GM23338 (cell line): ENCODE measurements around the gene ARRB1. TPM values are rescaled to one million over a fixed set of nuclear protein-coding genes. Genes with fewer than 3 reads are reported as not detected.

Source experiments
- ATAC-seq: fragments of 200-7000 bp; cut with Tn5 transposase; 3 replicates; pipeline ENCODE4 v1.9.1; 2020
- DNase-seq: peaks from one replicate; pipeline ENCODE4 v3.0.0-alpha.2; 2015; ENCODE audit warnings: low spot score
- H2AFZ ChIP-seq: fragments of 200-600 bp; sonication (generic); 2 replicates; pipeline ENCODE4 v1.8.0; 2016; ENCODE audit warnings: antibody characterized with exemption, mild to moderate bottlenecking, moderate library complexity
- H3F3A ChIP-seq: fragments of 200-600 bp; sonication (generic); replicated peaks from 2 replicates; pipeline ENCODE4 v1.8.0; 2017; ENCODE audit warnings: antibody characterized with exemption, mixed run types, low read depth
- H3K27ac ChIP-seq: fragments of 200-600 bp; sonication (generic); 2 replicates; pipeline ENCODE4 v1.6.1; 2016; ENCODE audit warnings: low read depth
- H3K27me3 ChIP-seq: fragments of 200-600 bp; sonication (generic); 2 replicates; pipeline ENCODE4 v1.8.0; 2016; ENCODE audit warnings: mild to moderate bottlenecking, mixed run types, moderate library complexity; ENCODE audit not compliant: insufficient read depth
- H3K36me3 ChIP-seq: fragments of 200-600 bp; sonication (generic); 2 replicates; pipeline ENCODE4 v1.8.0; 2016; ENCODE audit warnings: mild to moderate bottlenecking; ENCODE audit not compliant: insufficient read depth
- H3K4me1 ChIP-seq: fragments of 200-600 bp; sonication (generic); 2 replicates; pipeline ENCODE4 v1.8.0; 2016; ENCODE audit warnings: mild to moderate bottlenecking, moderate library complexity; ENCODE audit not compliant: insufficient read depth
- H3K4me2 ChIP-seq: fragments of 200-600 bp; sonication (generic); 2 replicates; pipeline ENCODE4 v1.7.1; 2017; ENCODE audit warnings: mixed run types
- H3K4me3 ChIP-seq: fragments of 200-600 bp; sonication (generic); 2 replicates; pipeline ENCODE4 v1.6.1; 2016; ENCODE audit warnings: mixed run types
- H3K79me2 ChIP-seq: fragments of 200-600 bp; sonication (generic); replicated peaks from 2 replicates; pipeline ENCODE4 v1.8.0; 2017; ENCODE audit warnings: mild to moderate bottlenecking; ENCODE audit not compliant: insufficient read depth
- H3K9me2 ChIP-seq: fragments of 200-600 bp; sonication (generic); 2 replicates; pipeline ENCODE4 v1.8.0; 2017; ENCODE audit not compliant: insufficient read depth
- H4K20me1 ChIP-seq: fragments of 200-600 bp; sonication (generic); replicated peaks from 2 replicates; pipeline ENCODE4 v1.8.0; 2017; ENCODE audit warnings: mild to moderate bottlenecking; ENCODE audit not compliant: insufficient read depth
- H3K27ac Mint-ChIP-seq: 2 replicates; pipeline ENCODE4 v1.8.0; 2020; ENCODE audit warnings: inconsistent platforms, mild to moderate bottlenecking, moderate library complexity, mixed read lengths
- H3K27me3 Mint-ChIP-seq: 3 replicates; pipeline ENCODE4 v1.8.0; 2022; ENCODE audit warnings: low read depth, mild to moderate bottlenecking, moderate library complexity, mixed read lengths, inconsistent platforms; ENCODE audit not compliant: insufficient read depth, poor library complexity
- H3K36me3 Mint-ChIP-seq: 3 replicates; pipeline ENCODE4 v1.8.0; 2021; ENCODE audit warnings: low read depth, mild to moderate bottlenecking, inconsistent platforms, moderate library complexity, mixed read lengths
- H3K4me1 Mint-ChIP-seq: 3 replicates; pipeline ENCODE4 v1.8.0; 2020; ENCODE audit warnings: mild to moderate bottlenecking, inconsistent platforms, mixed read lengths
- H3K4me3 Mint-ChIP-seq: 3 replicates; pipeline ENCODE4 v1.8.0; 2021; ENCODE audit warnings: moderate library complexity, mild to moderate bottlenecking, inconsistent platforms, mixed read lengths
- H3K9me3 Mint-ChIP-seq: 3 replicates; pipeline ENCODE4 v1.8.0; 2020; ENCODE audit warnings: moderate library complexity, mild to moderate bottlenecking, inconsistent platforms, mixed read lengths
- CREB1 ChIP-seq: fragments of 250-450 bp; sonication (Bioruptor Pico); IDR thresholded peaks from 2 replicates; pipeline ENCODE4 v1.5.0; 2020; ENCODE audit warnings: low read depth, mild to moderate bottlenecking, moderate library complexity
- NANOG ChIP-seq: IDR thresholded peaks from 2 replicates; pipeline ENCODE4 v1.6.1; 2016; ENCODE audit warnings: antibody characterized with exemption, borderline replicate concordance
- REST ChIP-seq: IDR thresholded peaks from one replicate; pipeline ENCODE4 v1.6.1; 2018; ENCODE audit warnings: antibody characterized with exemption; ENCODE audit not compliant: unreplicated experiment
- ZNF331 ChIP-seq: fragments of 250-450 bp; sonication (Bioruptor Pico); IDR thresholded peaks from 2 replicates; pipeline ENCODE4 v1.5.0; 2020; ENCODE audit warnings: low read depth, mild to moderate bottlenecking, moderate library complexity
- ZNF462 ChIP-seq: fragments of 250-450 bp; sonication (Bioruptor Pico); IDR thresholded peaks from 2 replicates; pipeline ENCODE4 v1.5.0; 2020; ENCODE audit warnings: mild to moderate bottlenecking, moderate library complexity
- polyA plus RNA-seq: library from polyadenylated mRNA; unstranded; fragments of >200 nt; fragmentation: Nextera tagmentation; extraction: Ambion mirVana; gene quantifications from 2 replicates; pipeline ENCODE4 v1.2.1, GENCODE V29; 2016
- total RNA-seq: library from RNA; depleted of rRNA; stranded (reverse); fragments of >200 nt; shearing (Covaris generic); gene quantifications from 2 replicates; pipeline ENCODE4 v1.2.3, GENCODE V29; 2014

ARRB1 gene
- total and polyA plus RNA-seq, 2 experiments from 2014 or later: 6.3 to 11.1 TPM

GRCh38 chr11:75319035-75319877 lies 32.2 kb downstream of the ARRB1 start:
- H3K4me2 ChIP-seq: no peak overlapping the region
- H3K4me1 Mint-ChIP-seq: peaks cover 67% of the 10 kb centered on the region
- TF ChIP-seq CREB1 (CRISPR knock-in tag) (no peak), NANOG (no peak), ZNF462 (no peak), ZNF331 (no peak), REST (no peak)
- peaks cover 25% of the 10 kb centered on the region for H3K36me3 Mint-ChIP-seq
- no peak for ATAC-seq
- peak overlapping the region; percentile 72 for H3K27ac Mint-ChIP-seq
- no peak overlapping the region for H2AFZ ChIP-seq
- no peak overlapping the region for H3K4me3 Mint-ChIP-seq
- no peak overlapping the region for H3K4me3 ChIP-seq
- no peaks in the 10 kb centered on the region for H3F3A ChIP-seq
- no peak overlapping the region for H3K27ac ChIP-seq
- H3K36me3 ChIP-seq: no peaks in the 10 kb centered on the region
- H4K20me1 ChIP-seq: no peaks in the 10 kb centered on the region
- H3K9me2 ChIP-seq: no peaks in the 10 kb centered on the region
- DNase-seq: no peak
- no peaks in the 10 kb centered on the region for H3K79me2 ChIP-seq
- H3K27me3 Mint-ChIP-seq: peaks cover 14% of the 10 kb centered on the region
- H3K4me1 ChIP-seq: peaks cover 8% of the 10 kb centered on the region; the same call in 1 of the 2 replicates
- H3K9me3 Mint-ChIP-seq: no peaks in the 10 kb centered on the region; the same call in 2 of the 3 replicates
- H3K27me3 ChIP-seq: no peaks in the 10 kb centered on the region
